ENCODE measurements around the gene KLHDC4.
"Not testable (repeated sequence)": the region's sequence is repeated elsewhere in the genome, so short reads cannot be mapped to it uniquely, and the experiment has no call there.

The KLHDC4 gene

GRCh38 chr16:87765776-87766484 is at the start of gene KLHDC4:
Gene KLHDC4, minus strand, starts transcription at chr16:87765986. Its CDS starts 96 bp downstream, at chr16:87765890.
- peak; percentile 42 for DNase-seq

- DNase-seq = no peak
These were observed 49.8 kb upstream of the KLHDC4 start for GRCh38 chr16:87815567-87815966.

GRCh38 chr16:87812200-87812656 is 46.4 kb upstream of the KLHDC4 start:
- DNase-seq = no peak

- not testable (repeated sequence) for DNase-seq
These were observed 45.7 kb upstream of the KLHDC4 start for GRCh38 chr16:87811454-87811853.

GRCh38 chr16:87809150-87809902 is 43.5 kb upstream of the KLHDC4 start:
- DNase-seq = no peak

GRCh38 chr16:87808108-87808507 is 42.3 kb upstream of the KLHDC4 start:
- DNase-seq = no peak

- DNase-seq = peak; percentile 70
These were observed 41.1 kb upstream of the KLHDC4 start for GRCh38 chr16:87806641-87807546.

- no peak for DNase-seq
These were observed 40.5 kb upstream of the KLHDC4 start for GRCh38 chr16:87806261-87806640.

- no peak for DNase-seq
These were observed 37.6 kb upstream of the KLHDC4 start for GRCh38 chr16:87803385-87803784.

GRCh38 chr16:87802670-87803069 is 36.9 kb upstream of the KLHDC4 start:
- DNase-seq = no peak

GRCh38 chr16:87801679-87802259 is 36.0 kb upstream of the KLHDC4 start:
- no peak for DNase-seq

- no peak for DNase-seq
These were observed 34.7 kb upstream of the KLHDC4 start for GRCh38 chr16:87800497-87800896.

GRCh38 chr16:87795336-87795735 is 29.6 kb upstream of the KLHDC4 start:
- DNase-seq = no peak

GRCh38 chr16:87794485-87795078 is 28.8 kb upstream of the KLHDC4 start:
- DNase-seq = no peak

GRCh38 chr16:87792205-87792565 is 26.4 kb upstream of the KLHDC4 start:
- no peak for DNase-seq

GRCh38 chr16:87791295-87792204 is 25.8 kb upstream of the KLHDC4 start:
- DNase-seq = no peak

GRCh38 chr16:87790292-87791100 is 24.7 kb upstream of the KLHDC4 start:
- no peak for DNase-seq

GRCh38 chr16:87789437-87790291 is 23.9 kb upstream of the KLHDC4 start:
- DNase-seq = no peak

GRCh38 chr16:87788730-87789436 is 23.1 kb upstream of the KLHDC4 start:
- DNase-seq = not testable (repeated sequence)

Data from SIG-M5 (cell line).